ENCODE data around the gene PROP1. TPM values are rescaled to one million over a fixed set of nuclear protein-coding genes. Genes with fewer than 3 reads are reported as not detected.

The PROP1 gene
- not detected in 2 replicates for total RNA-seq

GRCh38 chr5:177995691-177996595 lies at the start of gene PROP1:
PROP1 (minus strand) TSS chr5:177996242; CDS start chr5:177995933, 309 bp downstream.

Other genes starting within 250 kb of the PROP1 start
- gene FAM153A, start 213.3 kb downstream of the PROP1 start, total RNA-seq, result 0.66 TPM in 1 of 2 replicates, not detected in the other
- gene N4BP3, start 117.3 kb upstream of the PROP1 start, total RNA-seq, result 1.7 and 2.2 TPM in 2 replicates
- gene RMND5B, start 134.8 kb upstream of the PROP1 start, total RNA-seq, result 25.3 and 26.0 TPM in 2 replicates
- gene NHP2, start 157.6 kb upstream of the PROP1 start, total RNA-seq, result 101 and 189 TPM in 2 replicates
- under 0.01 TPM in 1 of 2 replicates, not detected in the other for gene GMCL2, start 191.1 kb upstream of the PROP1 start, total RNA-seq
- 32.4 and 37.5 TPM in 2 replicates for gene HNRNPAB, start 208.3 kb upstream of the PROP1 start, total RNA-seq
- 35.5 and 58.2 TPM in 2 replicates for gene PHYKPL, start 236.6 kb upstream of the PROP1 start, total RNA-seq